Mesenchymal stem cell (in vitro differentiated cells and primary cell): ENCODE data around the gene SH3GL2.

Experiments
- DNase-seq: peaks from one replicate; pipeline ENCODE4 v3.0.0-alpha.2; 2013
- H2AFZ ChIP-seq: one replicate; pipeline ENCODE4 v1.6.1; 2013; ENCODE audit warnings: low read depth, mild to moderate bottlenecking, control low read depth, inconsistent platforms, low read length, moderate library complexity
- H2AK5ac ChIP-seq: 2 replicates; pipeline ENCODE4 v1.6.1; 2013; ENCODE audit warnings: low read length, moderate library complexity, mild to moderate bottlenecking, inconsistent platforms; ENCODE audit not compliant: severe bottlenecking
- H2BK120ac ChIP-seq: one replicate; pipeline ENCODE4 v1.6.1; 2013; ENCODE audit warnings: low read depth, mild to moderate bottlenecking, inconsistent platforms, low read length, moderate library complexity
- H2BK12ac ChIP-seq, 2 experiments: one replicate each; pipeline ENCODE4 v1.6.1; 2013; ENCODE audit warnings: inconsistent platforms in 2 of 2, low read length in 2 of 2, mild to moderate bottlenecking in 2 of 2, moderate library complexity in 2 of 2, control low read depth in 1 of 2
- H2BK15ac ChIP-seq: one replicate; pipeline ENCODE4 v1.6.1; 2013; ENCODE audit warnings: mild to moderate bottlenecking, low read depth, inconsistent platforms; ENCODE audit not compliant: poor library complexity, severe bottlenecking
- H2BK5ac ChIP-seq: 2 replicates; pipeline ENCODE4 v1.6.1; 2013; ENCODE audit warnings: low read depth, mild to moderate bottlenecking, low read length, control low read depth, inconsistent platforms; ENCODE audit not compliant: poor library complexity, severe bottlenecking
- H3K14ac ChIP-seq, 2 experiments: one replicate each; pipeline ENCODE4 v1.6.1; 2013; ENCODE audit warnings: inconsistent platforms in 2 of 2, low read length in 2 of 2, control low read depth in 1 of 2, mild to moderate bottlenecking in 1 of 2, moderate library complexity in 1 of 2
- H3K18ac ChIP-seq, 2 experiments: one replicate each; pipeline ENCODE4 v1.6.1; 2013; ENCODE audit warnings: inconsistent platforms in 2 of 2, low read length in 2 of 2, control low read depth in 1 of 2, low read depth in 1 of 2, mild to moderate bottlenecking in 1 of 2
- H3K23ac ChIP-seq, 2 experiments: one replicate each; pipeline ENCODE4 v1.6.1; 2013; ENCODE audit warnings: inconsistent platforms in 2 of 2, low read length in 2 of 2, mild to moderate bottlenecking in 2 of 2, moderate library complexity in 2 of 2, control low read depth in 1 of 2
- H3K27ac ChIP-seq: 2 replicates; pipeline ENCODE4 v1.5.1; 2013; ENCODE audit warnings: mild to moderate bottlenecking, moderate library complexity, low read length, control low read depth, inconsistent platforms; ENCODE audit not compliant: poor library complexity, severe bottlenecking
- H3K27me3 ChIP-seq, 2 experiments: 2 replicates each; pipeline versions ENCODE4 v1.6.1 to v1.7.0; 2013; ENCODE audit warnings: low read length in 2 of 2, mild to moderate bottlenecking in 2 of 2, moderate library complexity in 2 of 2, control low read depth in 1 of 2, inconsistent platforms in 1 of 2; ENCODE audit not compliant: control insufficient read depth in 1 of 2, insufficient read depth in 1 of 2
- H3K36me3 ChIP-seq, 2 experiments: 2 replicates each; pipeline versions ENCODE4 v1.6.1 to v1.7.0; 2013; ENCODE audit warnings: low read length in 2 of 2, control low read depth in 1 of 2, inconsistent platforms in 1 of 2, low read depth in 1 of 2, mild to moderate bottlenecking in 1 of 2; ENCODE audit not compliant: insufficient read depth in 2 of 2, control insufficient read depth in 1 of 2
- H3K4ac ChIP-seq, 2 experiments: one replicate each; pipeline ENCODE4 v1.6.1; 2013; ENCODE audit warnings: inconsistent platforms in 2 of 2, low read length in 2 of 2, mild to moderate bottlenecking in 2 of 2, moderate library complexity in 2 of 2, control low read depth in 1 of 2, low read depth in 1 of 2
- H3K4me1 ChIP-seq: 2 replicates; pipeline ENCODE4 v1.6.1; 2013; ENCODE audit warnings: low read depth, low read length, control low read depth; ENCODE audit not compliant: control insufficient read depth, insufficient read depth
- H3K4me2 ChIP-seq: 2 replicates; pipeline ENCODE4 v1.6.1; 2013; ENCODE audit warnings: low read length, mild to moderate bottlenecking, inconsistent platforms; ENCODE audit not compliant: poor library complexity, severe bottlenecking
- H3K4me3 ChIP-seq, 2 experiments: 2 replicates each; pipeline versions ENCODE4 v1.5.1 to v1.7.0; 2013; ENCODE audit warnings: low read length in 2 of 2, mild to moderate bottlenecking in 2 of 2, control low read depth in 1 of 2, low read depth in 1 of 2; ENCODE audit not compliant: insufficient read depth in 1 of 2
- H3K79me1 ChIP-seq: replicated peaks from 2 replicates; pipeline ENCODE4 v1.6.1; 2013; ENCODE audit warnings: mild to moderate bottlenecking, control low read depth, low read length, inconsistent platforms; ENCODE audit not compliant: poor library complexity, severe bottlenecking
- H3K9ac ChIP-seq: 2 replicates; pipeline ENCODE4 v1.7.0; 2013; ENCODE audit warnings: mild to moderate bottlenecking, low read length, moderate library complexity
- H3K9me3 ChIP-seq: 2 replicates; pipeline ENCODE4 v1.7.0; 2013; ENCODE audit warnings: mild to moderate bottlenecking, low read length; ENCODE audit not compliant: control insufficient read depth
- H4K8ac ChIP-seq: one replicate; pipeline ENCODE4 v1.6.1; 2013; ENCODE audit warnings: inconsistent platforms, mild to moderate bottlenecking, low read length, moderate library complexity
- H4K91ac ChIP-seq: one replicate; pipeline ENCODE4 v1.6.1; 2013; ENCODE audit warnings: mild to moderate bottlenecking, low read length, inconsistent platforms
- WGBS: methylation state at CpG from one replicate; pipeline ENCODE4 v1.1.7; 2013; ENCODE audit warnings: mixed read lengths; 5-methylcytosine and 5-hydroxymethylcytosine counted together

Gene SH3GL2

DNA sequence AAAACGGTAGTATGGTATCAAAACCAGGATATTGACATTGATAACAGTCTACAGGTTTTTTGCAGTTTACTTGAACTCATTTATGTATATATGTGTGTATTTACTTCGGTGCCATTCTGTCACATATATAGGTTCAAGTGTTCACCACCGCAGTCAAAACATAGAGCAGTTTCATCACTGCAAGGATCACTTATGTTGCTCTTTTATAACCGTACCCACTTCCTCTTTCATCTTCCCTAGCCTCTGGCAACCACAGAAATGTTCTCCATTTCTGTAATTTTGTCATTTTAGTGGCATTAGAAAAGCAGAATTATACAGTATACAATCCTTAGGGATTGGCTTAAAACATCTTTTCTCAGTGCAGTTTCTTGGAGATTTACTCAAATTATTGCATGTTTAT lies 90.3 kb downstream of the SH3GL2 start:
- Histone ChIP-seq H4K91ac (no peak overlapping the region), H3K4me2 (no peak overlapping the region), H3K14ac (no peak overlapping the region), H3K18ac (no peak overlapping the region), H4K8ac (no peak overlapping the region), H3K4me1 (no peaks in the 10 kb centered on the region), H2BK15ac (no peak overlapping the region), H3K27ac (no peak overlapping the region), H3K79me1 (no peaks in the 10 kb centered on the region), H2BK120ac (no peak overlapping the region), H3K23ac (no peak overlapping the region), H3K4me3 (no peak overlapping the region), H3K9ac (no peak overlapping the region), H2AK5ac (no peak overlapping the region), H2BK12ac (no peak overlapping the region), H3K27me3 (peaks cover 0 to 6% of the 10 kb centered on the region in 2 experiments), H3K4ac (no peak overlapping the region), H3K36me3 (no peaks in the 10 kb centered on the region), H2BK5ac (no peak overlapping the region), H3K9me3 (no peaks in the 10 kb centered on the region), H2AFZ (no peak overlapping the region)
- no peak for DNase-seq
- WGBS: 17% methylated on average over 1 of the region's 4 CpGs

DNA sequence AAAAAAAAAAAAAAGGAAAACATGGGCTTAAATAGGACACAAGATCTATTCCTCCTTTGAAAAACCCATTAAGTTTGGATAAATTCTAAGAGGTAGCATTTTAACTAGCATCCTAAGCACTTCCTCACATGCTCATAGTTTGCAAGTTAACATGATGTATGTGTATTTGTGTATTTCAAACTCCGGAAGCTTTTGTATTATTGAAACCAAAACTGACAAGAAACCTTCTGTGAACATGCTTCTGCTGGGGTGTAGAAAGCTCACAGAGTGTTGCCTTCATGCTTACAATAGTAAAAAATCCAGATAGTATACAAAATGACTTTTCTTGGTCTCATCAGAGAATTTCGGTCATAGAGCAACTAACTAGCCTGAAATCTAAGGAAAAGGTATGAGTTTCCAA lies 103.8 kb downstream of the SH3GL2 start:
- H3K27me3 ChIP-seq: no peaks in the 10 kb centered on the region
- no peak overlapping the region for H2BK5ac ChIP-seq
- no peaks in the 10 kb centered on the region for H3K4me1 ChIP-seq
- H3K36me3 ChIP-seq: no peaks in the 10 kb centered on the region
- no peak for DNase-seq
- H3K4ac ChIP-seq: no peak overlapping the region
- no peak overlapping the region for H2BK12ac ChIP-seq
- no peaks in the 10 kb centered on the region for H3K79me1 ChIP-seq
- no peak overlapping the region for H3K27ac ChIP-seq
- no peak overlapping the region for H3K4me2 ChIP-seq
- H2BK120ac ChIP-seq: no peak overlapping the region
- H4K91ac ChIP-seq: no peak overlapping the region
- H3K4me3 ChIP-seq: no peak overlapping the region
- no peak overlapping the region for H2AFZ ChIP-seq
- H3K14ac ChIP-seq: no peak overlapping the region
- H3K18ac ChIP-seq: no peak overlapping the region
- peaks cover 10% of the 10 kb centered on the region for H3K9me3 ChIP-seq
- H2BK15ac ChIP-seq: no peak overlapping the region
- 75% methylated on average over 1 of the region's 2 CpGs for WGBS
- no peak overlapping the region for H4K8ac ChIP-seq
- H3K23ac ChIP-seq: no peak overlapping the region
- H2AK5ac ChIP-seq: no peak overlapping the region
- no peak overlapping the region for H3K9ac ChIP-seq

DNA sequence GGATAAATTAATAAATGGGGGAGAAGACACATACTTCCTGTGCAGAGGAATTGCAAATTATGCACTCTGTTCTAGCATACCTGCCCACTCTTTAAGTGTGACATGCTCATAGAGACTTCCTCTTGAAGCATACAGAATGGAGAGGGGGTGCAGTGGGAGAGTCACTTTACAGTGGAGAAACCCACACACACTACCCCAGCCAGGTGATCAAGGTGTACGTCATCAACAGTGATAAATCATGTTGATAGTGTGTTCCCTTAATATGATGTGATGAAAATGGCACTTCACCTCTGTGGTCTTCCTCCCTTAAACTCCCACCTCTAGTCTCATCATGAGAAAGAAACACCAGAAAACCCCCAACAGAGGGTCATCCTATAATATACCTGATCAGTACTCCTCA lies 110.0 kb downstream of the SH3GL2 start:
- Histone ChIP-seq H4K8ac (no peak overlapping the region), H2BK120ac (no peak overlapping the region), H3K27ac (no peak overlapping the region), H3K36me3 (no peaks in the 10 kb centered on the region), H3K14ac (no peak overlapping the region), H2BK15ac (no peak overlapping the region), H3K27me3 (no peaks in the 10 kb centered on the region), H3K18ac (no peak overlapping the region), H2BK12ac (no peak overlapping the region), H3K9ac (no peak overlapping the region), H3K4me2 (no peak overlapping the region), H3K4me1 (no peaks in the 10 kb centered on the region), H3K4ac (no peak overlapping the region), H4K91ac (no peak overlapping the region), H3K9me3 (peaks cover 6% of the 10 kb centered on the region), H2BK5ac (no peak overlapping the region), H3K4me3 (no peak overlapping the region), H2AFZ (no peak overlapping the region), H3K23ac (no peak overlapping the region), H2AK5ac (no peak overlapping the region), H3K79me1 (no peaks in the 10 kb centered on the region)
- no CpG with 5 or more reads among the region's 1 CpG for WGBS
- no peak for DNase-seq

DNA sequence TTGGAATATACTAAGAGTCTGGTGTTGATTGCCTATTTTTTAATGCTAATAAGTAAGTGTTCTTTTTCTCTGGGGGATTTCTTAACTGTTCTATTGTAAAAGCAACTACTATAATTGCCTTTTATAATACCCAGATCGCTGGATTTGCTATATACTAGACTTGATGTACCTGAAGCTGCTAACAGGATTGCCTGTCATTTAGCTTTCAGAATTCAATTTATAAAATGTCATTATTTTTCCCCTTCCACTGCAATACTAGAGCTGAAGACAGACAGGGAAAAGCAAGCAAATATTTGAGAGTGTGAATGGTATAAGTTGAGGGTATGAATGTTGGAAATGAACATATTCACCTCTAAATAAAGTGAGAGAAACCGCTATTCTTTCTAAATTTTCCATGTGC lies 115.5 kb downstream of the SH3GL2 start:
- H3K4me3 ChIP-seq: no peak overlapping the region
- H3K9me3 ChIP-seq: no peaks in the 10 kb centered on the region
- no peak overlapping the region for H3K23ac ChIP-seq
- H3K36me3 ChIP-seq: no peaks in the 10 kb centered on the region
- no peak overlapping the region for H3K9ac ChIP-seq
- no peak overlapping the region for H4K8ac ChIP-seq
- H4K91ac ChIP-seq: no peak overlapping the region
- no peaks in the 10 kb centered on the region for H3K79me1 ChIP-seq
- no peak overlapping the region for H2BK12ac ChIP-seq
- H3K4me1 ChIP-seq: no peaks in the 10 kb centered on the region
- no peak overlapping the region for H2AFZ ChIP-seq
- H2AK5ac ChIP-seq: no peak overlapping the region
- H2BK5ac ChIP-seq: no peak overlapping the region
- no peak overlapping the region for H2BK120ac ChIP-seq
- no peak overlapping the region for H3K18ac ChIP-seq
- H3K4me2 ChIP-seq: no peak overlapping the region
- 20% methylated on average over 1 of the region's 2 CpGs for WGBS
- no peak overlapping the region for H3K14ac ChIP-seq
- no peak overlapping the region for H2BK15ac ChIP-seq
- no peak overlapping the region for H3K27ac ChIP-seq
- DNase-seq: no peak
- no peak overlapping the region for H3K4ac ChIP-seq
- peaks cover 0 to under 1% of the 10 kb centered on the region in 2 experiments for H3K27me3 ChIP-seq
